Skeletal muscle satellite cell (primary cell): ENCODE results near the gene CD200.
"Not testable (repeated sequence)": the region's sequence is repeated elsewhere in the genome, so short reads cannot be mapped to it uniquely, and the experiment has no call there.

Experiments used
- H3K27me3 ChIP-seq: 2 replicates; pipeline ENCODE4 v1.7.0; 2013; ENCODE audit warnings: low read length; ENCODE audit not compliant: control insufficient read depth, insufficient read depth
- H3K36me3 ChIP-seq: 2 replicates; pipeline ENCODE4 v1.7.0; 2013; ENCODE audit warnings: mild to moderate bottlenecking, control low read depth, low read length; ENCODE audit not compliant: insufficient read depth
- H3K4me1 ChIP-seq: 2 replicates; pipeline ENCODE4 v1.7.0; 2013; ENCODE audit warnings: low read length; ENCODE audit not compliant: control insufficient read depth, insufficient read depth
- H3K4me2 ChIP-seq: 2 replicates; pipeline ENCODE4 v1.7.0; 2013; ENCODE audit warnings: mild to moderate bottlenecking, low read length
- H3K4me3 ChIP-seq: 2 replicates; pipeline ENCODE4 v1.7.0; 2013; ENCODE audit warnings: low read length
- H3K9ac ChIP-seq: 2 replicates; pipeline ENCODE4 v1.7.0; 2013; ENCODE audit warnings: mild to moderate bottlenecking, low read depth, low read length, moderate library complexity
- H3K9me3 ChIP-seq: replicated peaks from 2 replicates; pipeline ENCODE4 v1.7.0; 2013; ENCODE audit warnings: mild to moderate bottlenecking, control low read depth, low read length

CD200 gene

GRCh38 chr3:112378347-112378746, 45.4 kb downstream of the CD200 start:
- H3K27me3 ChIP-seq, H3K9ac ChIP-seq, H3K9me3 ChIP-seq, H3K36me3 ChIP-seq, H3K4me2 ChIP-seq, H3K4me3 ChIP-seq: not testable (repeated sequence)
- peaks cover 14% of the 10 kb centered on the region for H3K4me1 ChIP-seq

GRCh38 chr3:112379020-112379690, 46.2 kb downstream of the CD200 start:
- Histone ChIP-seq H3K4me3 (no peak overlapping the region), H3K9me3 (no peaks in the 10 kb centered on the region), H3K36me3 (no peaks in the 10 kb centered on the region), H3K4me1 (peaks cover 14% of the 10 kb centered on the region), H3K9ac (no peak overlapping the region), H3K4me2 (no peak overlapping the region), H3K27me3 (no peaks in the 10 kb centered on the region)

GRCh38 chr3:112381673-112382542, 49.0 kb downstream of the CD200 start:
- Histone ChIP-seq H3K9me3 (no peaks in the 10 kb centered on the region), H3K4me1 (peaks cover 14% of the 10 kb centered on the region), H3K27me3 (no peaks in the 10 kb centered on the region), H3K4me3 (no peak overlapping the region), H3K4me2 (no peak overlapping the region), H3K9ac (no peak overlapping the region), H3K36me3 (no peaks in the 10 kb centered on the region)

GRCh38 chr3:112382543-112383160, 49.7 kb downstream of the CD200 start:
- Histone ChIP-seq H3K4me3 (no peak overlapping the region), H3K4me2 (no peak overlapping the region), H3K4me1 (peaks cover 12% of the 10 kb centered on the region), H3K36me3 (no peaks in the 10 kb centered on the region), H3K9ac (no peak overlapping the region), H3K9me3 (no peaks in the 10 kb centered on the region), H3K27me3 (no peaks in the 10 kb centered on the region)

- H3K9me3 ChIP-seq, result no peaks in the 10 kb centered on the region
- H3K36me3 ChIP-seq, result no peaks in the 10 kb centered on the region
- no peak overlapping the region for H3K4me2 ChIP-seq
- no peak overlapping the region for H3K9ac ChIP-seq
- no peak overlapping the region for H3K4me3 ChIP-seq
- H3K4me1 ChIP-seq, result no peaks in the 10 kb centered on the region
- no peaks in the 10 kb centered on the region for H3K27me3 ChIP-seq
Observed at GRCh38 chr3:112384769-112385168, 51.8 kb downstream of the CD200 start.

- H3K9me3 ChIP-seq, result no peaks in the 10 kb centered on the region
- H3K36me3 ChIP-seq, result no peaks in the 10 kb centered on the region
- no peak overlapping the region for H3K9ac ChIP-seq
- no peak overlapping the region for H3K4me3 ChIP-seq
- H3K4me2 ChIP-seq, result no peak overlapping the region
- peaks cover 14% of the 10 kb centered on the region for H3K4me1 ChIP-seq
- H3K27me3 ChIP-seq, result no peaks in the 10 kb centered on the region
Observed at GRCh38 chr3:112388972-112389371, 56.0 kb downstream of the CD200 start.

- no peak overlapping the region for H3K4me3 ChIP-seq
- H3K9me3 ChIP-seq, result no peaks in the 10 kb centered on the region
- no peak overlapping the region for H3K9ac ChIP-seq
- H3K27me3 ChIP-seq, result no peaks in the 10 kb centered on the region
- no peak overlapping the region for H3K4me2 ChIP-seq
- H3K36me3 ChIP-seq, result no peaks in the 10 kb centered on the region
- H3K4me1 ChIP-seq, result peaks cover 14% of the 10 kb centered on the region
Observed at GRCh38 chr3:112389961-112390360, 57.0 kb downstream of the CD200 start.

- no peaks in the 10 kb centered on the region for H3K9me3 ChIP-seq
- H3K9ac ChIP-seq, result peak overlapping the region; percentile 70
- no peaks in the 10 kb centered on the region for H3K27me3 ChIP-seq
- H3K4me1 ChIP-seq, result peaks cover 14% of the 10 kb centered on the region
- peak overlapping the region; percentile 37 for H3K4me2 ChIP-seq
- H3K36me3 ChIP-seq, result no peaks in the 10 kb centered on the region
- H3K4me3 ChIP-seq, result peak overlapping the region; percentile 16
Observed at GRCh38 chr3:112390783-112391641, 58.1 kb downstream of the CD200 start.

- peak overlapping the region; percentile 37 for H3K4me2 ChIP-seq
- peaks cover 14% of the 10 kb centered on the region for H3K4me1 ChIP-seq
- peak overlapping the region; percentile 16 for H3K4me3 ChIP-seq
- no peaks in the 10 kb centered on the region for H3K9me3 ChIP-seq
- H3K27me3 ChIP-seq, result no peaks in the 10 kb centered on the region
- H3K36me3 ChIP-seq, result no peaks in the 10 kb centered on the region
- H3K9ac ChIP-seq, result peak overlapping the region; percentile 46
Observed at GRCh38 chr3:112391648-112392047, 58.7 kb downstream of the CD200 start.

- peaks cover 14% of the 10 kb centered on the region for H3K4me1 ChIP-seq
- no peak overlapping the region for H3K4me3 ChIP-seq
- H3K36me3 ChIP-seq, result no peaks in the 10 kb centered on the region
- no peak overlapping the region for H3K4me2 ChIP-seq
- no peak overlapping the region for H3K9ac ChIP-seq
- H3K9me3 ChIP-seq, result no peaks in the 10 kb centered on the region
- H3K27me3 ChIP-seq, result no peaks in the 10 kb centered on the region
Observed at GRCh38 chr3:112392393-112393359, 59.7 kb downstream of the CD200 start.
